ENCODE results near the gene PCDHGA12. TPM values are rescaled to one million over a fixed set of nuclear protein-coding genes. Genes with fewer than 3 reads are reported as not detected.
"Not testable (repeated sequence)": the region's sequence is repeated elsewhere in the genome, so short reads cannot be mapped to it uniquely, and the experiment has no call there.

Gene PCDHGA12
- total and polyA plus RNA-seq, 2 donors = 0.71 to 0.80 TPM

- H3K4me3 ChIP-seq (ENCODE audit: low read length in 2 of 2); H3K36me3 ChIP-seq (ENCODE audit: control insufficient read depth in 2 of 2, insufficient read depth in 2 of 2, low read length in 1 of 2); H3K4me1 ChIP-seq (ENCODE audit: control insufficient read depth in 2 of 2, insufficient read depth in 2 of 2, low read length in 2 of 2); DNase-seq (ENCODE audit: low read depth in 6 of 9, low spot score in 9 of 9); H3K27ac ChIP-seq (ENCODE audit: low read depth in 1 of 2, low read length in 1 of 2): not testable (repeated sequence)
- Histone ChIP-seq H3K27me3 (ENCODE audit: control insufficient read depth in 2 of 2, insufficient read depth in 1 of 2, low read length in 1 of 2) (peaks cover 17 to 63% of the 10 kb centered on the region in 2 donors), H3K9me3 (ENCODE audit: control insufficient read depth in 2 of 2, insufficient read depth in 1 of 2, low read length in 1 of 2) (peaks cover 17 to 29% of the 10 kb centered on the region in 2 donors)
- WGBS = 47% methylated on average over 38 of the region's 38 CpGs
These were observed 2.0 kb downstream of the PCDHGA12 start for GRCh38 chr5:141432308-141432707.

DNA sequence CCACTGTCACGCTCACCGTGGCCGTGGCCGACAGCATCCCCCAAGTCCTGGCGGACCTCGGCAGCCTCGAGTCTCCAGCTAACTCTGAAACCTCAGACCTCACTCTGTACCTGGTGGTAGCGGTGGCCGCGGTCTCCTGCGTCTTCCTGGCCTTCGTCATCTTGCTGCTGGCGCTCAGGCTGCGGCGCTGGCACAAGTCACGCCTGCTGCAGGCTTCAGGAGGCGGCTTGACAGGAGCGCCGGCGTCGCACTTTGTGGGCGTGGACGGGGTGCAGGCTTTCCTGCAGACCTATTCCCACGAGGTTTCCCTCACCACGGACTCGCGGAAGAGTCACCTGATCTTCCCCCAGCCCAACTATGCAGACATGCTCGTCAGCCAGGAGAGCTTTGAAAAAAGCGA is 2.4 kb downstream of the PCDHGA12 start:
- H3K9me3 ChIP-seq (ENCODE audit: control insufficient read depth in 2 of 2, insufficient read depth in 1 of 2, low read length in 1 of 2) = peaks cover 15 to 25% of the 10 kb centered on the region in 2 donors

GRCh38 chr5:141434006-141434405 is 3.7 kb downstream of the PCDHGA12 start:
- Histone ChIP-seq H3K36me3 (ENCODE audit: control insufficient read depth in 2 of 2, insufficient read depth in 2 of 2, low read length in 1 of 2) (no peaks in the 10 kb centered on the region), H3K4me1 (ENCODE audit: control insufficient read depth in 2 of 2, insufficient read depth in 2 of 2, low read length in 2 of 2) (no peaks in the 10 kb centered on the region), H3K27me3 (ENCODE audit: control insufficient read depth in 2 of 2, insufficient read depth in 1 of 2, low read length in 1 of 2) (peaks cover 16 to 46% of the 10 kb centered on the region in 2 donors), H3K4me3 (ENCODE audit: low read length in 2 of 2) (no peak overlapping the region), H3K9me3 (ENCODE audit: control insufficient read depth in 2 of 2, insufficient read depth in 1 of 2, low read length in 1 of 2) (peaks cover 14 to 21% of the 10 kb centered on the region in 2 donors), H3K27ac (ENCODE audit: low read depth in 1 of 2, low read length in 1 of 2) (no peak overlapping the region)
- WGBS = 88% methylated on average over 2 of the region's 2 CpGs
- no peak for DNase-seq (ENCODE audit: low read depth in 6 of 9, low spot score in 9 of 9)

More for the DNA sequence above, 2.4 kb downstream of the PCDHGA12 start:
- not testable (repeated sequence) for H3K27ac ChIP-seq (ENCODE audit: low read depth in 1 of 2, low read length in 1 of 2); DNase-seq (ENCODE audit: low read depth in 6 of 9, low spot score in 9 of 9); H3K4me1 ChIP-seq (ENCODE audit: control insufficient read depth in 2 of 2, insufficient read depth in 2 of 2, low read length in 2 of 2); H3K36me3 ChIP-seq (ENCODE audit: control insufficient read depth in 2 of 2, insufficient read depth in 2 of 2, low read length in 1 of 2); H3K4me3 ChIP-seq (ENCODE audit: low read length in 2 of 2)
- 39% methylated on average over 29 of the region's 29 CpGs for WGBS
- peaks cover 16 to 59% of the 10 kb centered on the region in 2 donors for H3K27me3 ChIP-seq (ENCODE audit: control insufficient read depth in 2 of 2, insufficient read depth in 1 of 2, low read length in 1 of 2)

GRCh38 chr5:141437221-141437620 is 6.9 kb downstream of the PCDHGA12 start:
- no peak overlapping the region for H3K4me3 ChIP-seq (ENCODE audit: low read length in 2 of 2)
- no peaks in the 10 kb centered on the region for H3K36me3 ChIP-seq (ENCODE audit: control insufficient read depth in 2 of 2, insufficient read depth in 2 of 2, low read length in 1 of 2)
- WGBS = 94% methylated on average over 2 of the region's 2 CpGs
- no peak overlapping the region for H3K27ac ChIP-seq (ENCODE audit: low read depth in 1 of 2, low read length in 1 of 2)
- no peak for DNase-seq (ENCODE audit: low read depth in 6 of 9, low spot score in 9 of 9)
- H3K9me3 ChIP-seq (ENCODE audit: control insufficient read depth in 2 of 2, insufficient read depth in 1 of 2, low read length in 1 of 2) = peaks cover 3 to 9% of the 10 kb centered on the region in 2 donors
- peaks cover 0 to 27% of the 10 kb centered on the region in 2 donors for H3K27me3 ChIP-seq (ENCODE audit: control insufficient read depth in 2 of 2, insufficient read depth in 1 of 2, low read length in 1 of 2)
- H3K4me1 ChIP-seq (ENCODE audit: control insufficient read depth in 2 of 2, insufficient read depth in 2 of 2, low read length in 2 of 2) = no peaks in the 10 kb centered on the region

DNA sequence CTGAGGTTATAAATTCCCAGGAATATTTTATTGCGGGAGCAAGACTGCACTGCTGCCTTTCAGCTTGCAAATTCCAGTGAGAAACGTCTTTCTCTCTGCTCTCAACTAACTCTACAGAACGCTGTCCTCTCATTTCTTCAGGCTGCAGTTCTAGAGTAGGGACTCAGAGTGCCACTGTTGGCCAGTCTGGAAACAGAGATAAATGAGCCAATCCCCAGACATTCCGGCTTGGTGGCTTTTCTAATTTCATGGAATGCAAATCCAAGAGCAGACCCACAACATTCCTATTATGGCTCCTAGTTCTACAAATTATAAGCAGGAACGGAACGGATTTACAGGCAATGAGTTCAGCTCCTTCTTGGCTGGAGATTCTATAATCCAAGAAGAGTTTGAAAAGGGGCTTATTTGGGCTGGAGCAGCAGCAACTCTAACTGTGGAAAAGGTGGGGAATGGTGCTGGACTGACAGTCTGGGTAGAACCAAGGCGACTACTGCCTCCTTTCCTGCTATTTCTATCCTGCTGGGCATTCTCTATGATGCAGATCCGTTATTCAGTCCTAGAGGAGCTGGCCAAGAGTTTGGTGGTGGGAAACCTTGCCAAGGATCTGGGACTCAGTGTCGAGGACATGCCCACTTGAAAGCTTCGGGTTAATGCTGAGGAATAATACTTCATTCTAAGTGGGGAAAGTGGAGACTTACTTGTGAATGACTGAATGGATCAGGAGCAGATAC is 9.3 kb downstream of the PCDHGA12 start:
- no peak overlapping the region for H3K4me3 ChIP-seq (ENCODE audit: low read length in 2 of 2)
- H3K27ac ChIP-seq (ENCODE audit: low read depth in 1 of 2, low read length in 1 of 2) = no peak overlapping the region
- H3K36me3 ChIP-seq (ENCODE audit: control insufficient read depth in 2 of 2, insufficient read depth in 2 of 2, low read length in 1 of 2) = no peaks in the 10 kb centered on the region
- no peaks in the 10 kb centered on the region for H3K4me1 ChIP-seq (ENCODE audit: control insufficient read depth in 2 of 2, insufficient read depth in 2 of 2, low read length in 2 of 2)
- H3K27me3 ChIP-seq (ENCODE audit: control insufficient read depth in 2 of 2, insufficient read depth in 1 of 2, low read length in 1 of 2) = peaks cover 0 to 11% of the 10 kb centered on the region in 2 donors
- 79% methylated on average over 10 of the region's 10 CpGs for WGBS
- no peak for DNase-seq (ENCODE audit: low read depth in 6 of 9, low spot score in 9 of 9)
- peaks cover 0 to 8% of the 10 kb centered on the region in 2 donors for H3K9me3 ChIP-seq (ENCODE audit: control insufficient read depth in 2 of 2, insufficient read depth in 1 of 2, low read length in 1 of 2)

GRCh38 chr5:141440341-141440740 is 10.0 kb downstream of the PCDHGA12 start:
- Histone ChIP-seq H3K9me3 (ENCODE audit: control insufficient read depth in 2 of 2, insufficient read depth in 1 of 2, low read length in 1 of 2) (peaks cover 0 to 8% of the 10 kb centered on the region in 2 donors), H3K4me3 (ENCODE audit: low read length in 2 of 2) (no peak overlapping the region), H3K36me3 (ENCODE audit: control insufficient read depth in 2 of 2, insufficient read depth in 2 of 2, low read length in 1 of 2) (no peaks in the 10 kb centered on the region), H3K27ac (ENCODE audit: low read depth in 1 of 2, low read length in 1 of 2) (no peak overlapping the region), H3K4me1 (ENCODE audit: control insufficient read depth in 2 of 2, insufficient read depth in 2 of 2, low read length in 2 of 2) (no peaks in the 10 kb centered on the region), H3K27me3 (ENCODE audit: control insufficient read depth in 2 of 2, insufficient read depth in 1 of 2, low read length in 1 of 2) (peaks cover 0 to 11% of the 10 kb centered on the region in 2 donors)
- 96% methylated on average over 9 of the region's 9 CpGs for WGBS
- no peak for DNase-seq (ENCODE audit: low read depth in 6 of 9, low spot score in 9 of 9)

DNA sequence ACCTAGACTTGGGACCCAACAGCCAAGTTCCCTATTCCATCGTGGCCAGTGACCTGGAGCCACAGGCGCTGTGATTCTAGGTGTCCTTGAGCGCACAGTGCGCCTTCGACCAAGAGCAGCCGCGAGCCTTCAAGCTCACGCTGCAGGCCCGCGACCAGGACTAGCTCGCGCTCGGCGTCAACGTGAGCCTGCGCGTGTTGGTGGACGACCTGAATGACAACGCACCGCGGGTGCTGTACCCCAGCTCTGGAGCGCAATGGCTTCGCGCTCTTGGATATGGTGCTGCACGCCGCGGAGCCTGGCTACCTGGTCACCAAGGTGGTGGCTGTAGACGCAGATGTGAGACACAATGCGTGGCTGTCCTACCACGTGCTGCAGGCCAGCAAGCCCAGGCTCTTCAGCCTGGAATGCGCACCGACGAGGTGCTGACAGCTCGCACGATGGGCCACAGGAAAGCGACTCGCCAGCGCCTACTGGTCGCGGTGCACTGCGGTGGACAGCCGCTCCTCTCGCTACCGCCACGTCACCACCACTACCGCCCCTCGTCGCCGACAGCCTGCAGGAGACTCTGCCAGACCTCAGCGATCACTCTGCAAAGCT is 11.4 kb downstream of the PCDHGA12 start:
- H3K27ac ChIP-seq (ENCODE audit: low read depth in 1 of 2, low read length in 1 of 2) = no peak overlapping the region
- WGBS = 67% methylated on average over 50 of the region's 50 CpGs
- H3K4me1 ChIP-seq (ENCODE audit: control insufficient read depth in 2 of 2, insufficient read depth in 2 of 2, low read length in 2 of 2) = no peaks in the 10 kb centered on the region
- peaks cover 0 to 11% of the 10 kb centered on the region in 2 donors for H3K27me3 ChIP-seq (ENCODE audit: control insufficient read depth in 2 of 2, insufficient read depth in 1 of 2, low read length in 1 of 2)
- H3K4me3 ChIP-seq (ENCODE audit: low read length in 2 of 2) = no peak overlapping the region
- no peaks in the 10 kb centered on the region for H3K36me3 ChIP-seq (ENCODE audit: control insufficient read depth in 2 of 2, insufficient read depth in 2 of 2, low read length in 1 of 2)
- H3K9me3 ChIP-seq (ENCODE audit: control insufficient read depth in 2 of 2, insufficient read depth in 1 of 2, low read length in 1 of 2) = peaks cover 0 to 8% of the 10 kb centered on the region in 2 donors
- no peak for DNase-seq (ENCODE audit: low read depth in 6 of 9, low spot score in 9 of 9)

GRCh38 chr5:141465351-141465750 is 35.0 kb downstream of the PCDHGA12 start:
- WGBS = 98% methylated on average over 3 of the region's 3 CpGs
- DNase-seq (ENCODE audit: low read depth in 6 of 9, low spot score in 9 of 9) = no peak
- Histone ChIP-seq H3K36me3 (ENCODE audit: control insufficient read depth in 2 of 2, insufficient read depth in 2 of 2, low read length in 1 of 2) (no peaks in the 10 kb centered on the region), H3K9me3 (ENCODE audit: control insufficient read depth in 2 of 2, insufficient read depth in 1 of 2, low read length in 1 of 2) (no peaks in the 10 kb centered on the region), H3K27me3 (ENCODE audit: control insufficient read depth in 2 of 2, insufficient read depth in 1 of 2, low read length in 1 of 2) (peaks cover 0 to 2% of the 10 kb centered on the region in 2 donors), H3K4me3 (ENCODE audit: low read length in 2 of 2) (no peak overlapping the region), H3K27ac (ENCODE audit: low read depth in 1 of 2, low read length in 1 of 2) (no peak overlapping the region), H3K4me1 (ENCODE audit: control insufficient read depth in 2 of 2, insufficient read depth in 2 of 2, low read length in 2 of 2) (no peaks in the 10 kb centered on the region)

DNA sequence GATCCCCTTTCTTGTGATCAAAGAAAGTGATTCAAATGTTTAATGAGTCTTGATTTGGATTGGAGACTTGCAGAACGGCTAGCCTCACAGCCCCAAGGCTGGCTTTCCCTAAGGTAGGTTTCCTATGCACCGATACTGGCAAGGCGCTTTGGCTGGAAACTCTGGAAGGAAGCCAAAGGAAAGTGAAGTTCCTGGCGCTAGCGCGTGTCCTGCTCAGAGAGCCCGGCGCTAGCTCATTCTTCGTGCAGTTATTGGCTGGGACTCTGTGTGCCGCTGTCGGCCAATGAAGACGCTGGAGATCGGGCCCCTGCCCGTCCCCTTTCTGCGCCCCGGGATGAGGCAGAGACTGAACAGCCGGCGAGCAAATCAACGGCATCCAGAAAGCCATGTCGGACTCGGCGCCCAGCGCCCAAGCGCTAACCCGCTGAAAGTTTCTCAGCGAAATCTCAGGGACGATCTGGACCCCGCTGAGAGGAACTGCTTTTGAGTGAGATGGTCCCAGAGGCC is 45.4 kb downstream of the PCDHGA12 start, which contains the start of gene PCDHGC3:
PCDHGC3 (plus strand) TSS at position 342 of the 507 bp plus-strand sequence; CDS start at position 493, 151 bp downstream.
- DNase-seq (ENCODE audit: low read depth in 6 of 9, low spot score in 9 of 9) = peak in 2 of 9 donors; percentile 30 to 59
- WGBS = 2% methylated on average over 28 of the region's 28 CpGs
- H3K27ac ChIP-seq (ENCODE audit: low read depth in 1 of 2, low read length in 1 of 2) = peak within 1 kb of the TSS; percentile 65 to 68
- H3K4me3 ChIP-seq (ENCODE audit: low read length in 2 of 2) = peak within 1 kb of the TSS; percentile 43
- no peaks in the 10 kb centered on the region for H3K36me3 ChIP-seq (ENCODE audit: control insufficient read depth in 2 of 2, insufficient read depth in 2 of 2, low read length in 1 of 2)
- peaks cover 0 to 11% of the 10 kb centered on the region in 2 donors for H3K9me3 ChIP-seq (ENCODE audit: control insufficient read depth in 2 of 2, insufficient read depth in 1 of 2, low read length in 1 of 2)
- H3K27me3 ChIP-seq (ENCODE audit: control insufficient read depth in 2 of 2, insufficient read depth in 1 of 2, low read length in 1 of 2) = peaks cover 28 to 64% of the 10 kb centered on the region in 2 donors
- H3K4me1 ChIP-seq (ENCODE audit: control insufficient read depth in 2 of 2, insufficient read depth in 2 of 2, low read length in 2 of 2) = peaks cover 2 to 3% of the 10 kb centered on the region in 2 donors

All from thymus (tissue), 11 donors.